Breast epithelium (tissue), 4 donors: ENCODE data around the gene FUCA1. TPM values are rescaled to one million over a fixed set of nuclear protein-coding genes. Genes with fewer than 3 reads are reported as not detected.
A peak's percentile ranks its signal among the peaks of the same experiment; 100 is the strongest.
"Not testable (repeated sequence)": the region's sequence is repeated elsewhere in the genome, so short reads cannot be mapped to it uniquely, and the experiment has no call there.

Experiments used
- DNase-seq, 2 donors: peaks; one replicate each; pipeline ENCODE4 v3.0.0-alpha.2; 2019; ENCODE audit warnings: low spot score in 2 of 2
- H3K27ac ChIP-seq, 2 donors: fragments of 200-600 bp; sonication (generic) in 1 of 2; one replicate each; pipeline ENCODE4 v1.5.1; 2016 to 2019; ENCODE audit warnings: mild to moderate bottlenecking in 1 of 2
- H3K27me3 ChIP-seq, 2 donors: fragments of 200-600 bp; sonication (generic) in 1 of 2; one replicate each; pipeline versions ENCODE4 v1.5.1 to v1.6.0; 2017 to 2019; ENCODE audit warnings: control low read depth in 1 of 2, mild to moderate bottlenecking in 1 of 2
- H3K36me3 ChIP-seq: fragments of 200-600 bp; one replicate; pipeline ENCODE4 v1.5.1; 2019
- H3K4me1 ChIP-seq, 2 donors: fragments of 200-600 bp; sonication (generic); one replicate each; pipeline ENCODE4 v1.5.1; 2016 to 2019; ENCODE audit warnings: control low read depth in 1 of 2
- H3K4me3 ChIP-seq, 3 donors: fragments of 200-600 bp; sonication (generic); 1 replicate in 2 of 3; 2 replicates in 1 of 3; pipeline ENCODE4 v1.5.1; 2016 to 2019; ENCODE audit warnings: mild to moderate bottlenecking in 3 of 3, moderate library complexity in 2 of 3
- H3K9me3 ChIP-seq, 2 donors: fragments of 200-600 bp; sonication (generic) in 1 of 2; one replicate each; pipeline ENCODE4 v1.5.1; 2016 to 2019; ENCODE audit warnings: control low read depth in 1 of 2
- POLR2A ChIP-seq: fragments of 450-650 bp; IDR thresholded peaks from one replicate; pipeline ENCODE4 v1.6.1; 2016; ENCODE audit warnings: antibody characterized with exemption, mild to moderate bottlenecking, moderate library complexity
- POLR2AphosphoS5 ChIP-seq, 3 donors: sonication (generic); formaldehyde crosslinking; IDR thresholded peaks; one replicate each; pipeline ENCODE4 v1.6.1; 2017; ENCODE audit warnings: antibody characterized with exemption in 3 of 3
- intact Hi-C: fragments of 100-400 bp; cut with DNase I; formaldehyde crosslinking; loops from one replicate; pipeline ENCODE4 v1.15.1; 2023; ENCODE audit warnings: low total_unique reads
- total RNA-seq, 3 donors: library from RNA; depleted of rRNA; stranded (reverse); fragments of >200 nt; gene quantifications; one replicate each; pipeline ENCODE4 v1.1.0, GENCODE V29; 2016
- TF ChIP-seq, protein P1 (sequence below), 3 donors: fragments of 450-650 bp; IDR thresholded peaks; one replicate each; pipeline ENCODE4 v1.5.1; 2016 to 2017; ENCODE audit warnings: antibody characterized with exemption in 3 of 3, mild to moderate bottlenecking in 3 of 3, moderate library complexity in 3 of 3

The FUCA1 gene
- total RNA-seq, 3 donors from 2014 or later, result 26.9 to 45.3 (median 44.2) TPM

DNA sequence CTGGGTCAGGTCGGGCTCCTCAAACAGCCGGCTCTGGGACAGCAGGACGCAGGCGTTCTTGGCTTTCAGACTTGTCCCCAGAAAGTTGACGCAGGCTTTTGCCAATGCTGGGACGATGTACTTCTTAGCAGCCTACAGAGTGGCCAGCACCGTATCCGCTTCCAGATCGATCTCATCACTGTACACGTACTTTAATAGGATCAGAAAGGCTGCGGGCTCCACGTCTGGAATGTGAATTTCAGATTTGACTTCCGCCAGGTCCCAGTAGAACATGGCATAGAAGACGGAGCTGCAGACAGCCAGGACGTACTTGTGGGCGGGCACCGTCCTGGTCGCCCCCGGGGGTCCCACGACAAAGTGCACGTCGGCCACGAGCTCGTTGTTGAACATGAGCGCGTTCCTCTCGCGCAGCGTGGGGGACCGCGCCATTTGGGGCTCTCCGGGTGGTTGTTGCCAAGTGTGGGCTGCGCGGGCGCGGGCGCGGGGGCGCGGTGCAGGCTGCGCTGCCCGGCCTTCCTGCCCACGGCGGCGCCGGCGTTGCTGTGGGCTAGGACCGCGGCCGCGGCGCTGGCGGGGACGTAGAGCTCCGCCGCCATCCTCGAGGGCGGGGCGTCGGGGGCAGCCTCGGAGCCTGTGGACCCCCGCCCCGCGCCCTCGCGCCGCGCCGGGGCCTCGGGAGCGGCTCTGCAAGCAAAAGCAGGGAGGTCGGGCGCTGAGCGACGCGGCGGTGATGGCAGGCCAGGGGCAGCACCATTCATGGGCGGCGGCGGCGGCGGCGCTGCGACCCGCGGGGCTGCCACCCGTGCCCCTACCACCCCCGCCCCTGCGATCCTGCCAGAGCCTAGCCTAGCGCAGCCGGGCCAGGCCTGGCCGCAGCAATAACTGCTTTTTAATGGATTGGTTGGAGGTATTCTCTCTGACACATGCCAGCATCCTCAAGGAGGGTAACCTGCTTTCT is 34.5 kb upstream of the FUCA1 start:
- H3K4me3 ChIP-seq, result peak overlapping the region; percentile 31 to 69 (median 47)
- no peaks in the 10 kb centered on the region for H3K4me1 ChIP-seq
- H3K36me3 ChIP-seq, result no peaks in the 10 kb centered on the region
- TF ChIP-seq POLR2AphosphoS5 (IDR thresholded peaks at IDR 0.05) (no peak), POLR2A (no peak)
- TF ChIP-seq, protein P1, sequence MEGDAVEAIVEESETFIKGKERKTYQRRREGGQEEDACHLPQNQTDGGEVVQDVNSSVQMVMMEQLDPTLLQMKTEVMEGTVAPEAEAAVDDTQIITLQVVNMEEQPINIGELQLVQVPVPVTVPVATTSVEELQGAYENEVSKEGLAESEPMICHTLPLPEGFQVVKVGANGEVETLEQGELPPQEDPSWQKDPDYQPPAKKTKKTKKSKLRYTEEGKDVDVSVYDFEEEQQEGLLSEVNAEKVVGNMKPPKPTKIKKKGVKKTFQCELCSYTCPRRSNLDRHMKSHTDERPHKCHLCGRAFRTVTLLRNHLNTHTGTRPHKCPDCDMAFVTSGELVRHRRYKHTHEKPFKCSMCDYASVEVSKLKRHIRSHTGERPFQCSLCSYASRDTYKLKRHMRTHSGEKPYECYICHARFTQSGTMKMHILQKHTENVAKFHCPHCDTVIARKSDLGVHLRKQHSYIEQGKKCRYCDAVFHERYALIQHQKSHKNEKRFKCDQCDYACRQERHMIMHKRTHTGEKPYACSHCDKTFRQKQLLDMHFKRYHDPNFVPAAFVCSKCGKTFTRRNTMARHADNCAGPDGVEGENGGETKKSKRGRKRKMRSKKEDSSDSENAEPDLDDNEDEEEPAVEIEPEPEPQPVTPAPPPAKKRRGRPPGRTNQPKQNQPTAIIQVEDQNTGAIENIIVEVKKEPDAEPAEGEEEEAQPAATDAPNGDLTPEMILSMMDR (IDR thresholded peaks at IDR 0.05), result no peak
- no peak for DNase-seq
- H3K9me3 ChIP-seq, result no peaks in the 10 kb centered on the region
- intact Hi-C loops, result no loop called here
- no peak overlapping the region for H3K27ac ChIP-seq
- peaks cover 0 to 7% of the 10 kb centered on the region in 2 donors for H3K27me3 ChIP-seq

DNA sequence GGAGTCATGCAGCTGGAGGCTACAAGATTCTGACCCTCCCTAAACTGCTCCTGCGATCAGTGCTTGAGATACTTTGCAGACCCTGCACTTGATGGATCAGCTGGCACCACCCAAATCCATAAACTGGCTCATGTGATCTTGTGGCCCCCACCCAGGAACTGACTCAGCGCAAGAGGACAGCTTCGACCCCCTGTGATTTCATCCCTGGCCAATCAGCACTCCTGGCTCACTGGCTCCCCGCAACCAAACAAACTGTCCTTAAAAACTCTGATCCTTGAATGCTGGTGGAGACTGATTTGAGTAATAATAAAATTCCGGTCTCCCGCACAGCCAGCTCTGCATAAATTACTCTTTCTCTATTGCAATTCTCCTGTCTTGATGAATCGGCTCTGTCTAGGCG is 31.9 kb upstream of the FUCA1 start:
- H3K9me3 ChIP-seq, intact Hi-C loops, DNase-seq, H3K36me3 ChIP-seq, H3K27ac ChIP-seq, H3K4me1 ChIP-seq, H3K27me3 ChIP-seq, H3K4me3 ChIP-seq: not testable (repeated sequence)

DNA sequence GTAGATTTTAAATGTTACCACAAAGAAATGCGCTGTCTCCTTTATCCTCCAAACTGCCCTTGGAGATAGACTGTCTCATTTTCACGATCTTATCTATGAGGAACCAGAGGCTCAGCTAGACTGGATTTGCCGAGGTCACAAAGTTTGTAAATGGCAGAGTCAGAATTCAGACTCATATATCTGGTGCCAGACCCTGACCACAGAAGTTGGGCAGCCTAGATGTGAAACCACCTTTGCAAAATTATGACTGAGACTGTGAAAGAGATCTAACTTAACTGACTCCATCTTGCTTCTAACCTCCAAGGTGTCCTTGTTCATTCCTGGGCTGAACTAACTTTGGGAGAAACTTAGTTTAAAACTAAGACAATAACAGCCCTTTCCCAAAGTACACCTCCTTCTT is 31.0 kb upstream of the FUCA1 start:
- intact Hi-C loops, result no loop called here
- H3K4me1 ChIP-seq, result no peaks in the 10 kb centered on the region
- H3K4me3 ChIP-seq, result no peak overlapping the region
- H3K27ac ChIP-seq, result no peak overlapping the region
- H3K36me3 ChIP-seq, result no peaks in the 10 kb centered on the region
- H3K27me3 ChIP-seq, result peaks cover 0 to 5% of the 10 kb centered on the region in 2 donors
- TF ChIP-seq, protein P1 (IDR thresholded peaks at IDR 0.05), result no peak
- TF ChIP-seq POLR2AphosphoS5 (IDR thresholded peaks at IDR 0.05) (no peak), POLR2A (no peak)
- no peak for DNase-seq
- H3K9me3 ChIP-seq, result no peaks in the 10 kb centered on the region

- Histone ChIP-seq H3K4me1 (no peaks in the 10 kb centered on the region), H3K27ac (no peak overlapping the region)
- no peak for DNase-seq
Measured at GRCh38 chr1:23897083-23897482, 29.0 kb upstream of the FUCA1 start.

GRCh38 chr1:23896491-23896890 is 28.4 kb upstream of the FUCA1 start:
- no peak for DNase-seq
- H3K36me3 ChIP-seq, result no peaks in the 10 kb centered on the region
- no peaks in the 10 kb centered on the region for H3K4me1 ChIP-seq
- H3K27ac ChIP-seq, result no peak overlapping the region
- H3K27me3 ChIP-seq, result no peaks in the 10 kb centered on the region
- TF ChIP-seq, protein P1 (IDR thresholded peaks at IDR 0.05), result no peak
- TF ChIP-seq POLR2A, result no peak
- TF ChIP-seq POLR2AphosphoS5 (IDR thresholded peaks at IDR 0.05), result no peak
- intact Hi-C loops, result no loop called here
- H3K4me3 ChIP-seq, result no peak overlapping the region
- H3K9me3 ChIP-seq, result no peaks in the 10 kb centered on the region

More at GRCh38 chr1:23897083-23897482, 29.0 kb upstream of the FUCA1 start:
- Histone ChIP-seq H3K36me3 (no peaks in the 10 kb centered on the region), H3K4me3 (no peak overlapping the region), H3K9me3 (no peaks in the 10 kb centered on the region), H3K27me3 (no peaks in the 10 kb centered on the region)
- TF ChIP-seq, protein P1 (IDR thresholded peaks at IDR 0.05), result no peak
- TF ChIP-seq POLR2A (no peak), POLR2AphosphoS5 (IDR thresholded peaks at IDR 0.05) (no peak)
- intact Hi-C loops, result loop anchor here (1.0 kb wide), 1 partner anchor 10 kb away; no protein-coding TSS in a partner anchor
